OCI-LY7 (cell line): ENCODE measurements around the gene CFAP52.

ENCODE experiments used
- EZH2phosphoT487 ChIP-seq: fragments of 200-600 bp; sonication (generic); IDR thresholded peaks from 2 replicates; pipeline ENCODE4 v1.6.1; 2018; ENCODE audit warnings: low read depth, borderline replicate concordance, mild to moderate bottlenecking, mixed run types, antibody characterized with exemption, low read length, moderate library complexity, mixed read lengths
- TF ChIP-seq, protein P1 (sequence below): fragments of 200-600 bp; sonication (generic); conservative IDR thresholded peaks from 2 replicates; pipeline ENCODE4 v1.5.1; 2014; ENCODE audit warnings: mild to moderate bottlenecking, antibody characterized with exemption, low read length, moderate library complexity, mixed read lengths

DNA sequence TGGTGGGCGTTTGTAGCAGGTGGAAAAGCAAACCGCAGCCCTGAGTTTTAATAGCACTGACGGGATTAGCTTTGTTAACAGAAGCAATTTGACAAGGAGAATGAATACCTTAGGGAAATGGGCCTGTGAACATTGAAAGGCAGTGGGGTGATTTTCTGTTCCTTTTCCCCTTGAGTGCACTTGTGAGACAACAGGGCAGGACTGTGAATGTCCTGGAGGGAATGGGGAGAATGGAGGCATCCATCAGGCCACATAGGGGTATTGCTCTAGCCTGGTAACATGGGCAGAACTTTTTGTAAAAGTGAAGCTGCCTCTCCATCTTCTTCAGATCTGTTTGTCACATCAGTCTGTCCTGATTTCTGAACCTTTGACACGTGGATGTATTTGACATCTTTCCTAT lies 95.1 kb downstream of the CFAP52 start:
- TF ChIP-seq, protein P1, sequence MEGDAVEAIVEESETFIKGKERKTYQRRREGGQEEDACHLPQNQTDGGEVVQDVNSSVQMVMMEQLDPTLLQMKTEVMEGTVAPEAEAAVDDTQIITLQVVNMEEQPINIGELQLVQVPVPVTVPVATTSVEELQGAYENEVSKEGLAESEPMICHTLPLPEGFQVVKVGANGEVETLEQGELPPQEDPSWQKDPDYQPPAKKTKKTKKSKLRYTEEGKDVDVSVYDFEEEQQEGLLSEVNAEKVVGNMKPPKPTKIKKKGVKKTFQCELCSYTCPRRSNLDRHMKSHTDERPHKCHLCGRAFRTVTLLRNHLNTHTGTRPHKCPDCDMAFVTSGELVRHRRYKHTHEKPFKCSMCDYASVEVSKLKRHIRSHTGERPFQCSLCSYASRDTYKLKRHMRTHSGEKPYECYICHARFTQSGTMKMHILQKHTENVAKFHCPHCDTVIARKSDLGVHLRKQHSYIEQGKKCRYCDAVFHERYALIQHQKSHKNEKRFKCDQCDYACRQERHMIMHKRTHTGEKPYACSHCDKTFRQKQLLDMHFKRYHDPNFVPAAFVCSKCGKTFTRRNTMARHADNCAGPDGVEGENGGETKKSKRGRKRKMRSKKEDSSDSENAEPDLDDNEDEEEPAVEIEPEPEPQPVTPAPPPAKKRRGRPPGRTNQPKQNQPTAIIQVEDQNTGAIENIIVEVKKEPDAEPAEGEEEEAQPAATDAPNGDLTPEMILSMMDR, result no peak
- no peak for TF ChIP-seq EZH2phosphoT487
